Measurements from ENCODE around the gene NXN. TPM values are rescaled to one million over a fixed set of nuclear protein-coding genes. Genes with fewer than 3 reads are reported as not detected.

Gene NXN
- total RNA-seq, 1 experiment from 2014 or later: 126 TPM

- ChIA-PET CTCF (interaction anchor here (0.6 kb wide), 1 partner anchor 436 kb away, joined by 3 read pairs; no protein-coding TSS in a partner anchor), POLR2A (no interaction called here)
- Histone ChIP-seq H3K36me3 (ENCODE audit: control insufficient read depth, insufficient read depth, low read length) (peaks cover 3% of the 10 kb centered on the region; the same call in 1 of the 2 replicates), H3K27me3 (ENCODE audit: control insufficient read depth, insufficient read depth, low read length) (no peaks in the 10 kb centered on the region), H3K4me3 (ENCODE audit: low read depth in 2 of 2, low read length in 2 of 2) (no peak overlapping the region), H3K9me3 (ENCODE audit: control insufficient read depth, insufficient read depth, low read depth, low read length) (no peaks in the 10 kb centered on the region), H3K27ac (ENCODE audit: low read length) (no peak overlapping the region), H3K4me1 (ENCODE audit: control insufficient read depth, insufficient read depth, low read length) (no peaks in the 10 kb centered on the region)
- in situ Hi-C loops (cut with HindIII; ENCODE audit: low pct_unique_long_range_greater_than_20kb, low sequenced_read_pairs): no loop called here
- no TSS peak for BruUV-seq (replicated peaks)
- TF ChIP-seq SIN3A (IDR thresholded peaks at IDR 0.05; ENCODE audit: borderline replicate concordance, insufficient read depth, low read depth, low read length): no peak
- TF ChIP-seq CTCF (IDR thresholded peaks at IDR 0.05): no peak
- TF ChIP-seq REST (IDR thresholded peaks at IDR 0.05; ENCODE audit: insufficient read depth in 1 of 2, low read depth in 2 of 2, low read length in 1 of 2): no peak
- no peak for TF ChIP-seq TCF7L2 (IDR thresholded peaks at IDR 0.05; ENCODE audit: low read depth, low read length)
- TF ChIP-seq POLR2AphosphoS5 (IDR thresholded peaks at IDR 0.05; ENCODE audit: low read depth, low read length): no peak
- intact Hi-C loops (cut with micrococcal nuclease; ENCODE audit: unreplicated experiment): no loop called here
- no peak for DNase-seq (ENCODE audit: low read depth, low spot score)
- ATAC-seq: no peak
Observed at GRCh38 chr17:825216-825615, 154.4 kb downstream of the NXN start.

- TF ChIP-seq CTCF (IDR thresholded peaks at IDR 0.05) (no peak), SIN3A (IDR thresholded peaks at IDR 0.05; ENCODE audit: borderline replicate concordance, insufficient read depth, low read depth, low read length) (no peak), REST (IDR thresholded peaks at IDR 0.05; ENCODE audit: insufficient read depth in 1 of 2, low read depth in 2 of 2, low read length in 1 of 2) (no peak), POLR2AphosphoS5 (IDR thresholded peaks at IDR 0.05; ENCODE audit: low read depth, low read length) (no peak), TCF7L2 (IDR thresholded peaks at IDR 0.05; ENCODE audit: low read depth, low read length) (no peak)
- CTCF ChIA-PET: interaction anchor here (0.6 kb wide), 1 partner anchor 24 kb away, joined by 5 read pairs; no protein-coding TSS in a partner anchor
- no peak for ATAC-seq
Observed at GRCh38 chr17:824378-824777, 155.2 kb downstream of the NXN start.

More at GRCh38 chr17:824378-824777, 155.2 kb downstream of the NXN start:
- no peak overlapping the region for H3K4me3 ChIP-seq (ENCODE audit: low read depth in 2 of 2, low read length in 2 of 2)
- intact Hi-C loops (cut with micrococcal nuclease; ENCODE audit: unreplicated experiment): no loop called here
- H3K36me3 ChIP-seq (ENCODE audit: control insufficient read depth, insufficient read depth, low read length): peaks cover 6% of the 10 kb centered on the region; the same call in 1 of the 2 replicates
- POLR2A ChIA-PET: no interaction called here
- H3K27ac ChIP-seq (ENCODE audit: low read length): no peak overlapping the region
- no TSS peak for BruUV-seq (replicated peaks)
- H3K9me3 ChIP-seq (ENCODE audit: control insufficient read depth, insufficient read depth, low read depth, low read length): no peaks in the 10 kb centered on the region
- in situ Hi-C loops (cut with HindIII; ENCODE audit: low pct_unique_long_range_greater_than_20kb, low sequenced_read_pairs): no loop called here
- H3K4me1 ChIP-seq (ENCODE audit: control insufficient read depth, insufficient read depth, low read length): no peaks in the 10 kb centered on the region
- no peak for DNase-seq (ENCODE audit: low read depth, low spot score)
- H3K27me3 ChIP-seq (ENCODE audit: control insufficient read depth, insufficient read depth, low read length): no peaks in the 10 kb centered on the region

Measured in Panc1 (cell line).